ENCODE data around the gene TMEM51. TPM values are rescaled to one million over a fixed set of nuclear protein-coding genes. Genes with fewer than 3 reads are reported as not detected.
A peak's percentile ranks its signal among the peaks of the same experiment; 100 is the strongest.

Gene TMEM51
- total and polyA plus RNA-seq, 2 of the 13 experiments (the other 11 are each of a cell fraction or from before 2014, with no cell fraction given), result 12.2 to 22.3 TPM

DNA sequence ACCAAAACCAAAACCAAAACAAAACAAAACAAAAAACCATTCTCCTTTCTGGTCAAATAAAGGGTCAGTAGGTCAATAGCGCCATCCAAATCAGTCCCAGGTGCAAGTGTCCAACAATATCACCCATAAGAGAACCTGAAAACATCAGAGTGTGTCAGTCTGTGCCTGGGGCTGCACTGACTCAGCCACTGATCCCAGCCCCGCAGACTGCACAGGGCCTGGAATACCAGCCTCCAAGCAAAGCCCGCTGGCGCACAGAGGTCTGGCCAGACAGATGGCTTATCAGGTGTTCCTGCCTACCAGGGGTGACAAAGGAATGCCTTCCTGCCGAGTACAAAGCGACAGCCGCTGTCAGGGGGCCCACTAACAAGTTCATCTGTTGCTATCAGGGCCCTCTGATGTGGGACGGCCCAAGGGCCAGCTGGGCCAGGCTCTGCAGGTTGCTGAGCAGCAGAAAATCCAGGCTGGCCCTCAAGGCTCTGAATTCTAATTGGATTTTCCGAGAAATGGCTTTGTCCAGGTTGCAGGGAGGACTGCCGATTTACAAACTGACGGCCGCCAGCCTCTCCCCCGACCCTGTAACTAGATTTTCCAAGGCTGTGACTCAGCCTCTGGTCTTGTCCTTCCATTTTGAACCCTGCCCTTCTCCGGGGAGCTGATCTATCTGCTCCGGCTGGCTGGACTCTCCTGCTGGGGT, 13.7 kb upstream of the TMEM51 start (continued):
- TF ChIP-seq, protein P1, sequence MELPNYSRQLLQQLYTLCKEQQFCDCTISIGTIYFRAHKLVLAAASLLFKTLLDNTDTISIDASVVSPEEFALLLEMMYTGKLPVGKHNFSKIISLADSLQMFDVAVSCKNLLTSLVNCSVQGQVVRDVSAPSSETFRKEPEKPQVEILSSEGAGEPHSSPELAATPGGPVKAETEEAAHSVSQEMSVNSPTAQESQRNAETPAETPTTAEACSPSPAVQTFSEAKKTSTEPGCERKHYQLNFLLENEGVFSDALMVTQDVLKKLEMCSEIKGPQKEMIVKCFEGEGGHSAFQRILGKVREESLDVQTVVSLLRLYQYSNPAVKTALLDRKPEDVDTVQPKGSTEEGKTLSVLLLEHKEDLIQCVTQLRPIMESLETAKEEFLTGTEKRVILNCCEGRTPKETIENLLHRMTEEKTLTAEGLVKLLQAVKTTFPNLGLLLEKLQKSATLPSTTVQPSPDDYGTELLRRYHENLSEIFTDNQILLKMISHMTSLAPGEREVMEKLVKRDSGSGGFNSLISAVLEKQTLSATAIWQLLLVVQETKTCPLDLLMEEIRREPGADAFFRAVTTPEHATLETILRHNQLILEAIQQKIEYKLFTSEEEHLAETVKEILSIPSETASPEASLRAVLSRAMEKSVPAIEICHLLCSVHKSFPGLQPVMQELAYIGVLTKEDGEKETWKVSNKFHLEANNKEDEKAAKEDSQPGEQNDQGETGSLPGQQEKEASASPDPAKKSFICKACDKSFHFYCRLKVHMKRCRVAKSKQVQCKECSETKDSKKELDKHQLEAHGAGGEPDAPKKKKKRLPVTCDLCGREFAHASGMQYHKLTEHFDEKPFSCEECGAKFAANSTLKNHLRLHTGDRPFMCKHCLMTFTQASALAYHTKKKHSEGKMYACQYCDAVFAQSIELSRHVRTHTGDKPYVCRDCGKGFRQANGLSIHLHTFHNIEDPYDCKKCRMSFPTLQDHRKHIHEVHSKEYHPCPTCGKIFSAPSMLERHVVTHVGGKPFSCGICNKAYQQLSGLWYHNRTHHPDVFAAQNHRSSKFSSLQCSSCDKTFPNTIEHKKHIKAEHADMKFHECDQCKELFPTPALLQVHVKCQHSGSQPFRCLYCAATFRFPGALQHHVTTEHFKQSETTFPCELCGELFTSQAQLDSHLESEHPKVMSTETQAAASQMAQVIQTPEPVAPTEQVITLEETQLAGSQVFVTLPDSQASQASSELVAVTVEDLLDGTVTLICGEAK (IDR thresholded peaks at IDR 0.05), result no peak
- TF ChIP-seq, protein P1 (CRISPR knock-in tag; IDR thresholded peaks at IDR 0.05), result no peak
- TF ChIP-seq, protein P2, sequence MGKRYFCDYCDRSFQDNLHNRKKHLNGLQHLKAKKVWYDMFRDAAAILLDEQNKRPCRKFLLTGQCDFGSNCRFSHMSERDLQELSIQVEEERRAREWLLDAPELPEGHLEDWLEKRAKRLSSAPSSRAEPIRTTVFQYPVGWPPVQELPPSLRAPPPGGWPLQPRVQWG (CRISPR knock-in tag; IDR thresholded peaks at IDR 0.05; ENCODE audit: borderline replicate concordance, low read depth), result no peak
- TF ChIP-seq ZNF17 (CRISPR knock-in tag; IDR thresholded peaks at IDR 0.05), result no peak
- peak; percentile 66; the same call in 1 of the 2 replicates for TF ChIP-seq ZNF317 (CRISPR knock-in tag; IDR thresholded peaks at IDR 0.05)
- no peak for TF ChIP-seq NFKBIZ (CRISPR knock-in tag; IDR thresholded peaks at IDR 0.05)
- TF ChIP-seq ZNF24 (IDR thresholded peaks at IDR 0.05), result no peak
- no peak for TF ChIP-seq AHR (CRISPR knock-in tag; IDR thresholded peaks at IDR 0.05)
- peak; percentile 85 for TF ChIP-seq HDAC1 (CRISPR knock-in tag; IDR thresholded peaks at IDR 0.05)
- TF ChIP-seq, protein P3, sequence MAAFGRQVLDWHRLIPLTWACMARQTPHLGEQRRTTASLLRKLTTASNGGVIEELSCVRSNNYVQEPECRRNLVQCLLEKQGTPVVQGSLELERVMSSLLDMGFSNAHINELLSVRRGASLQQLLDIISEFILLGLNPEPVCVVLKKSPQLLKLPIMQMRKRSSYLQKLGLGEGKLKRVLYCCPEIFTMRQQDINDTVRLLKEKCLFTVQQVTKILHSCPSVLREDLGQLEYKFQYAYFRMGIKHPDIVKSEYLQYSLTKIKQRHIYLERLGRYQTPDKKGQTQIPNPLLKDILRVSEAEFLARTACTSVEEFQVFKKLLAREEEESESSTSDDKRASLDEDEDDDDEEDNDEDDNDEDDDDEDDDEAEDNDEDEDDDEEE (CRISPR knock-in tag; IDR thresholded peaks at IDR 0.05), result no peak
- TF ChIP-seq ZFP41 (CRISPR knock-in tag; IDR thresholded peaks at IDR 0.05; ENCODE audit: borderline replicate concordance), result no peak
- TF ChIP-seq, protein P4, sequence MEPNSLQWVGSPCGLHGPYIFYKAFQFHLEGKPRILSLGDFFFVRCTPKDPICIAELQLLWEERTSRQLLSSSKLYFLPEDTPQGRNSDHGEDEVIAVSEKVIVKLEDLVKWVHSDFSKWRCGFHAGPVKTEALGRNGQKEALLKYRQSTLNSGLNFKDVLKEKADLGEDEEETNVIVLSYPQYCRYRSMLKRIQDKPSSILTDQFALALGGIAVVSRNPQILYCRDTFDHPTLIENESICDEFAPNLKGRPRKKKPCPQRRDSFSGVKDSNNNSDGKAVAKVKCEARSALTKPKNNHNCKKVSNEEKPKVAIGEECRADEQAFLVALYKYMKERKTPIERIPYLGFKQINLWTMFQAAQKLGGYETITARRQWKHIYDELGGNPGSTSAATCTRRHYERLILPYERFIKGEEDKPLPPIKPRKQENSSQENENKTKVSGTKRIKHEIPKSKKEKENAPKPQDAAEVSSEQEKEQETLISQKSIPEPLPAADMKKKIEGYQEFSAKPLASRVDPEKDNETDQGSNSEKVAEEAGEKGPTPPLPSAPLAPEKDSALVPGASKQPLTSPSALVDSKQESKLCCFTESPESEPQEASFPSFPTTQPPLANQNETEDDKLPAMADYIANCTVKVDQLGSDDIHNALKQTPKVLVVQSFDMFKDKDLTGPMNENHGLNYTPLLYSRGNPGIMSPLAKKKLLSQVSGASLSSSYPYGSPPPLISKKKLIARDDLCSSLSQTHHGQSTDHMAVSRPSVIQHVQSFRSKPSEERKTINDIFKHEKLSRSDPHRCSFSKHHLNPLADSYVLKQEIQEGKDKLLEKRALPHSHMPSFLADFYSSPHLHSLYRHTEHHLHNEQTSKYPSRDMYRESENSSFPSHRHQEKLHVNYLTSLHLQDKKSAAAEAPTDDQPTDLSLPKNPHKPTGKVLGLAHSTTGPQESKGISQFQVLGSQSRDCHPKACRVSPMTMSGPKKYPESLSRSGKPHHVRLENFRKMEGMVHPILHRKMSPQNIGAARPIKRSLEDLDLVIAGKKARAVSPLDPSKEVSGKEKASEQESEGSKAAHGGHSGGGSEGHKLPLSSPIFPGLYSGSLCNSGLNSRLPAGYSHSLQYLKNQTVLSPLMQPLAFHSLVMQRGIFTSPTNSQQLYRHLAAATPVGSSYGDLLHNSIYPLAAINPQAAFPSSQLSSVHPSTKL (CRISPR knock-in tag; IDR thresholded peaks at IDR 0.05), result peak; percentile 83
- peak; percentile 72; the same call in 1 of the 2 replicates for TF ChIP-seq ZSCAN22 (CRISPR knock-in tag; IDR thresholded peaks at IDR 0.05)
- peak; percentile 97 for TF ChIP-seq PHF21A (CRISPR knock-in tag; IDR thresholded peaks at IDR 0.05)
- no peak for TF ChIP-seq CBX2 (IDR thresholded peaks at IDR 0.05; ENCODE audit: low read depth, low read length)
- no peak for TF ChIP-seq CBX2 (CRISPR knock-in tag; IDR thresholded peaks at IDR 0.05; ENCODE audit: low read depth)
